GM12878 (cell line): ENCODE data around the gene MTHFD1L. TPM values are rescaled to one million over a fixed set of nuclear protein-coding genes. Genes with fewer than 3 reads are reported as not detected.

Source experiments
- ASH2L ChIP-seq: fragments of 300-600, 200-600 bp; sonication (generic); IDR thresholded peaks from 2 replicates; pipeline ENCODE4 v1.6.1; 2017; ENCODE audit warnings: low read depth, mild to moderate bottlenecking, borderline replicate concordance
- BRCA1 ChIP-seq: IDR thresholded peaks from 2 replicates; pipeline ENCODE4 v1.6.1; 2011; ENCODE audit warnings: low read depth, low read length, improper control_type of control experiment
- CHD1 ChIP-seq: IDR thresholded peaks from 2 replicates; pipeline ENCODE4 v1.6.1; 2012; ENCODE audit warnings: low read depth, low read length, improper control_type of control experiment
- ETV6 ChIP-seq, 2 experiments: fragments of 450-650 bp in 1 of 2; IDR thresholded peaks in 1 of 2; conservative IDR thresholded peaks in 1 of 2; 2 replicates each; pipeline ENCODE4 v1.6.1; 2014; ENCODE audit warnings: antibody characterized with exemption in 1 of 2, borderline replicate concordance in 1 of 2, low read depth in 1 of 2, mild to moderate bottlenecking in 1 of 2, moderate library complexity in 1 of 2
- FOXM1 ChIP-seq: IDR thresholded peaks from 2 replicates; pipeline ENCODE4 v1.6.1; 2012; ENCODE audit warnings: low read depth, mild to moderate bottlenecking, inconsistent platforms, low read length, moderate library complexity
- IRF3 ChIP-seq: fragments of 450-650 bp; IDR thresholded peaks from 2 replicates; pipeline ENCODE4 v1.6.1; 2014; ENCODE audit warnings: mild to moderate bottlenecking
- IRF4 ChIP-seq: IDR thresholded peaks from 2 replicates; pipeline ENCODE4 v1.6.1; 2011; ENCODE audit warnings: low read depth, low read length
- MAX ChIP-seq: IDR thresholded peaks from 2 replicates; pipeline ENCODE4 v1.6.1; 2012; ENCODE audit warnings: low read depth, low read length, improper control_type of control experiment
- MEF2B ChIP-seq: fragments of 450-650 bp; IDR thresholded peaks from 2 replicates; pipeline ENCODE4 v1.6.1; 2018; ENCODE audit warnings: mild to moderate bottlenecking, moderate library complexity; ENCODE audit not compliant: partially characterized antibody, poor library complexity, severe bottlenecking
- PML ChIP-seq: IDR thresholded peaks from 2 replicates; pipeline ENCODE4 v1.6.1; 2012; ENCODE audit warnings: low read length, inconsistent platforms
- POLR2A ChIP-seq: IDR thresholded peaks from 2 replicates; pipeline ENCODE4 v1.6.1; 2011; ENCODE audit warnings: low read depth, mild to moderate bottlenecking, low read length
- POLR2AphosphoS2 ChIP-seq: IDR thresholded peaks from 2 replicates; pipeline ENCODE4 v1.6.1; 2011; ENCODE audit warnings: low read depth, mild to moderate bottlenecking, low read length, improper control_type of control experiment, moderate library complexity
- RAD21 ChIP-seq: IDR thresholded peaks from 2 replicates; pipeline ENCODE4 v1.6.1; 2011; ENCODE audit warnings: mild to moderate bottlenecking, low read depth, low read length, moderate library complexity; ENCODE audit not compliant: insufficient read depth
- SMAD5 ChIP-seq: IDR thresholded peaks from 2 replicates; pipeline ENCODE4 v1.6.1; 2016; ENCODE audit warnings: antibody characterized with exemption, low read depth
- STAT3 ChIP-seq: IDR thresholded peaks from 2 replicates; pipeline ENCODE4 v1.6.1; 2011; ENCODE audit warnings: low read depth, low read length, improper control_type of control experiment
- ZBED1 ChIP-seq: IDR thresholded peaks from 2 replicates; pipeline ENCODE4 v1.6.1; 2016; ENCODE audit warnings: borderline replicate concordance
- ZNF384 ChIP-seq: IDR thresholded peaks from 2 replicates; pipeline ENCODE4 v1.6.1; 2012; ENCODE audit warnings: low read depth, mild to moderate bottlenecking, low read length, improper control_type of control experiment, borderline replicate concordance
- polyA plus RNA-seq, 11 experiments: library from polyadenylated mRNA; depleted of rRNA in 4 of 11; unstranded in 6 of 11; stranded (reverse) in 5 of 11; fragments of >200 nt; fragmentation: Nextera tagmentation in 4 of 11; fragmentation: Illumina TruSeq in 1 of 11; extraction: Ambion mirVana in 4 of 11; extraction: Trizol in 1 of 11; gene quantifications; 1 replicate in 1 of 11; 2 replicates in 10 of 11; pipeline versions ENCODE4 v1.2.1 to v1.2.3, GENCODE V29; 2011 to 2016; ENCODE audit warnings: inconsistent platforms in 2 of 11, missing spikeins in 2 of 11, low read depth in 1 of 11
- total RNA-seq, 4 experiments: library from RNA; depleted of rRNA in 3 of 4; stranded (reverse); fragments of >200 nt in 3 of 4; fragmentation: Illumina TruSeq in 1 of 4; extraction: Trizol in 1 of 4; gene quantifications; 2 replicates each; pipeline versions ENCODE4 v1.2.1 to v1.2.3, GENCODE V29; 2013 to 2021
- TF ChIP-seq, protein P1 (sequence below): IDR thresholded peaks from 2 replicates; pipeline ENCODE4 v1.6.1; 2012; ENCODE audit warnings: mild to moderate bottlenecking, low read depth, low read length
- TF ChIP-seq, protein P2 (sequence below): fragments of 450-650 bp; IDR thresholded peaks from 2 replicates; pipeline ENCODE4 v1.6.1; 2017; ENCODE audit warnings: mild to moderate bottlenecking
- TF ChIP-seq, protein P3 (sequence below): IDR thresholded peaks from 2 replicates; pipeline ENCODE4 v1.6.1; 2012; ENCODE audit warnings: low read depth, low read length, improper control_type of control experiment
- TF ChIP-seq, protein P4 (sequence below): fragments of 150-350 bp; IDR thresholded peaks from 2 replicates; pipeline ENCODE4 v1.6.1; 2014; ENCODE audit warnings: mild to moderate bottlenecking, low read depth, low read length

Gene MTHFD1L
- total and polyA plus RNA-seq, 10 of the 15 experiments (the other 5 are each of a cell fraction or from before 2014, with no cell fraction given), result 11.7 to 75.5 (median 28.8) TPM

DNA sequence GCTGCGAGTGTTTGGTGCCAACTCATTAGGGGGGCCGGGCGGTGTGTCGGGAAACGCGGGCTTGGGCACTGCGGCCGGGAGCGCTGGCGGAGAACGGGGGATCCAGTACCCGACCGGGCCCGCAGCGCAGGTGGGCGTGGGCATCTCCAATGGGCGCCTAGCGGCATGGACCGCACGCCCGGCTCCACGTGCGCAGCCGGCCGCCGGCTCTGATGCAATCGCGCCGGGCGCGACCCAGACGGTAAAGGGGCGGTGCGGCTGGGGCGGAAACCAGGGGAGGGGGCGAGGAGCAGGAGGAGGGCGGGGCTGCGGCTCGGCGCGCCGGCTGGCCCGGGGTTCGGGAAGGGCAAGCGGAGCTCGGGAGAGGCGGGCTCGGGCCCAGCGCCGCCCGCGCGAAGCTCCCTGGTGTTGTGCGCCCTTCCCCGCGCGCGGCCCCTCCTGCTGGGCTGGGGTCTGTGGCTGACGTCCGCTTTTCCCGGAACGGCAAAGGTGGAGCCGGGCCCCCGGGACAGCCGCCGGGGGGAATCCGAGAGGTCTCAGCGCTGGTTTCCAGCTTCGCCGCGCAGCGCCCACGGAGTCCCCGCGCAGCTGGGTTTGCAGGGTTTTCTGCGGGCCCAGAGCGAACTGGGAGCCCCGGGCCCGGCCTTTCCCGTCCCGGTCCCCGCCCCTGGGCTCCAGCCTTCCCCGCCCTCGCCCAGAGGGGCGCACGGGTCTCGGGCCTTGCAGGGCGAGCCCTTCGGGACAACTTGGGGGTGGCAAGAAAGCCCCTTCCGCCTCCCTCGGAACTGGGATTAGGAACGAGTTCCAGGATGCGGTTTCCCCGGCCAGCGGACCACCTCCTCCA is 867 bp downstream of the MTHFD1L start (continued):
- TF ChIP-seq, protein P1, sequence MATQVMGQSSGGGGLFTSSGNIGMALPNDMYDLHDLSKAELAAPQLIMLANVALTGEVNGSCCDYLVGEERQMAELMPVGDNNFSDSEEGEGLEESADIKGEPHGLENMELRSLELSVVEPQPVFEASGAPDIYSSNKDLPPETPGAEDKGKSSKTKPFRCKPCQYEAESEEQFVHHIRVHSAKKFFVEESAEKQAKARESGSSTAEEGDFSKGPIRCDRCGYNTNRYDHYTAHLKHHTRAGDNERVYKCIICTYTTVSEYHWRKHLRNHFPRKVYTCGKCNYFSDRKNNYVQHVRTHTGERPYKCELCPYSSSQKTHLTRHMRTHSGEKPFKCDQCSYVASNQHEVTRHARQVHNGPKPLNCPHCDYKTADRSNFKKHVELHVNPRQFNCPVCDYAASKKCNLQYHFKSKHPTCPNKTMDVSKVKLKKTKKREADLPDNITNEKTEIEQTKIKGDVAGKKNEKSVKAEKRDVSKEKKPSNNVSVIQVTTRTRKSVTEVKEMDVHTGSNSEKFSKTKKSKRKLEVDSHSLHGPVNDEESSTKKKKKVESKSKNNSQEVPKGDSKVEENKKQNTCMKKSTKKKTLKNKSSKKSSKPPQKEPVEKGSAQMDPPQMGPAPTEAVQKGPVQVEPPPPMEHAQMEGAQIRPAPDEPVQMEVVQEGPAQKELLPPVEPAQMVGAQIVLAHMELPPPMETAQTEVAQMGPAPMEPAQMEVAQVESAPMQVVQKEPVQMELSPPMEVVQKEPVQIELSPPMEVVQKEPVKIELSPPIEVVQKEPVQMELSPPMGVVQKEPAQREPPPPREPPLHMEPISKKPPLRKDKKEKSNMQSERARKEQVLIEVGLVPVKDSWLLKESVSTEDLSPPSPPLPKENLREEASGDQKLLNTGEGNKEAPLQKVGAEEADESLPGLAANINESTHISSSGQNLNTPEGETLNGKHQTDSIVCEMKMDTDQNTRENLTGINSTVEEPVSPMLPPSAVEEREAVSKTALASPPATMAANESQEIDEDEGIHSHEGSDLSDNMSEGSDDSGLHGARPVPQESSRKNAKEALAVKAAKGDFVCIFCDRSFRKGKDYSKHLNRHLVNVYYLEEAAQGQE, result no peak
- no peak for TF ChIP-seq IRF4
- TF ChIP-seq BRCA1, result no peak
- TF ChIP-seq, protein P2, sequence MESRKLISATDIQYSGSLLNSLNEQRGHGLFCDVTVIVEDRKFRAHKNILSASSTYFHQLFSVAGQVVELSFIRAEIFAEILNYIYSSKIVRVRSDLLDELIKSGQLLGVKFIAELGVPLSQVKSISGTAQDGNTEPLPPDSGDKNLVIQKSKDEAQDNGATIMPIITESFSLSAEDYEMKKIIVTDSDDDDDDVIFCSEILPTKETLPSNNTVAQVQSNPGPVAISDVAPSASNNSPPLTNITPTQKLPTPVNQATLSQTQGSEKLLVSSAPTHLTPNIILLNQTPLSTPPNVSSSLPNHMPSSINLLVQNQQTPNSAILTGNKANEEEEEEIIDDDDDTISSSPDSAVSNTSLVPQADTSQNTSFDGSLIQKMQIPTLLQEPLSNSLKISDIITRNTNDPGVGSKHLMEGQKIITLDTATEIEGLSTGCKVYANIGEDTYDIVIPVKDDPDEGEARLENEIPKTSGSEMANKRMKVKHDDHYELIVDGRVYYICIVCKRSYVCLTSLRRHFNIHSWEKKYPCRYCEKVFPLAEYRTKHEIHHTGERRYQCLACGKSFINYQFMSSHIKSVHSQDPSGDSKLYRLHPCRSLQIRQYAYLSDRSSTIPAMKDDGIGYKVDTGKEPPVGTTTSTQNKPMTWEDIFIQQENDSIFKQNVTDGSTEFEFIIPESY, result no peak
- no peak for TF ChIP-seq IRF3
- TF ChIP-seq, protein P3, sequence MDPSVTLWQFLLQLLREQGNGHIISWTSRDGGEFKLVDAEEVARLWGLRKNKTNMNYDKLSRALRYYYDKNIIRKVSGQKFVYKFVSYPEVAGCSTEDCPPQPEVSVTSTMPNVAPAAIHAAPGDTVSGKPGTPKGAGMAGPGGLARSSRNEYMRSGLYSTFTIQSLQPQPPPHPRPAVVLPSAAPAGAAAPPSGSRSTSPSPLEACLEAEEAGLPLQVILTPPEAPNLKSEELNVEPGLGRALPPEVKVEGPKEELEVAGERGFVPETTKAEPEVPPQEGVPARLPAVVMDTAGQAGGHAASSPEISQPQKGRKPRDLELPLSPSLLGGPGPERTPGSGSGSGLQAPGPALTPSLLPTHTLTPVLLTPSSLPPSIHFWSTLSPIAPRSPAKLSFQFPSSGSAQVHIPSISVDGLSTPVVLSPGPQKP, result no peak
- TF ChIP-seq ETV6 (conservative IDR thresholded peaks at IDR 0.05 in 1 of 2, IDR thresholded peaks at IDR 0.05 in 1 of 2; ENCODE audit: borderline replicate concordance in 1 of 2, low read depth in 1 of 2), result no peak
- no peak for TF ChIP-seq FOXM1
- no peak for TF ChIP-seq ZNF384
- peak; percentile 97 for TF ChIP-seq MAX
- TF ChIP-seq RAD21, result no peak
- TF ChIP-seq, protein P4, sequence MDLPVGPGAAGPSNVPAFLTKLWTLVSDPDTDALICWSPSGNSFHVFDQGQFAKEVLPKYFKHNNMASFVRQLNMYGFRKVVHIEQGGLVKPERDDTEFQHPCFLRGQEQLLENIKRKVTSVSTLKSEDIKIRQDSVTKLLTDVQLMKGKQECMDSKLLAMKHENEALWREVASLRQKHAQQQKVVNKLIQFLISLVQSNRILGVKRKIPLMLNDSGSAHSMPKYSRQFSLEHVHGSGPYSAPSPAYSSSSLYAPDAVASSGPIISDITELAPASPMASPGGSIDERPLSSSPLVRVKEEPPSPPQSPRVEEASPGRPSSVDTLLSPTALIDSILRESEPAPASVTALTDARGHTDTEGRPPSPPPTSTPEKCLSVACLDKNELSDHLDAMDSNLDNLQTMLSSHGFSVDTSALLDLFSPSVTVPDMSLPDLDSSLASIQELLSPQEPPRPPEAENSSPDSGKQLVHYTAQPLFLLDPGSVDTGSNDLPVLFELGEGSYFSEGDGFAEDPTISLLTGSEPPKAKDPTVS, result no peak
- TF ChIP-seq POLR2AphosphoS2, result no peak
- no peak for TF ChIP-seq PML
- peak; percentile 90 for TF ChIP-seq POLR2A
- TF ChIP-seq STAT3, result no peak
- TF ChIP-seq SMAD5, result no peak
- no peak for TF ChIP-seq MEF2B
- TF ChIP-seq ASH2L, result no peak
- TF ChIP-seq ZBED1, result no peak
- TF ChIP-seq CHD1, result no peak
